Left ventricle myocardium inferior (tissue), 1 donor: ENCODE data around the gene ASPG. TPM values are rescaled to one million over a fixed set of nuclear protein-coding genes. Genes with fewer than 3 reads are reported as not detected.

ENCODE experiments used
- DNase-seq: peaks from one replicate; pipeline ENCODE4 v3.0.0-alpha.2; 2020
- H3K27ac ChIP-seq: fragments of 200-600 bp; replicated peaks from 2 replicates; pipeline ENCODE4 v1.8.0; 2021
- H3K27me3 ChIP-seq: fragments of 200-600 bp; 2 replicates; pipeline ENCODE4 v1.8.0; 2021; ENCODE audit warnings: low read depth
- H3K36me3 ChIP-seq: fragments of 200-600 bp; 2 replicates; pipeline ENCODE4 v1.8.0; 2021
- H3K4me1 ChIP-seq: fragments of 200-600 bp; 2 replicates; pipeline ENCODE4 v1.8.0; 2021
- H3K4me3 ChIP-seq: fragments of 200-600 bp; 2 replicates; pipeline ENCODE4 v1.8.0; 2021; ENCODE audit warnings: mild to moderate bottlenecking, moderate library complexity
- H3K9me3 ChIP-seq: fragments of 200-600 bp; replicated peaks from 2 replicates; pipeline ENCODE4 v1.8.0; 2021
- CTCF ChIP-seq: fragments of 200-600 bp; IDR thresholded peaks from 2 replicates; pipeline ENCODE4 v1.8.0; 2021; ENCODE audit warnings: antibody characterized with exemption, mild to moderate bottlenecking, borderline replicate concordance
- intact Hi-C: fragments of 100-400 bp; cut with micrococcal nuclease; formaldehyde crosslinking; loops from one replicate; pipeline ENCODE4 v1.11.0; 2022
- total RNA-seq: library from RNA; stranded (reverse); fragmentation: NEBNext Ultra II Directional; extraction: Animal tissue kit (Norgen Biotek cat#: 25700); gene quantifications from one replicate; pipeline ENCODE4 v1.2.1, GENCODE V29; 2021
- donor health status: DM: no; HTN: yes; CAD: no; lungs with severe emphysema.

Gene ASPG
- total RNA-seq, 1 donor from 2014 or later: 27.1 TPM

GRCh38 chr14:104132981-104133380, 47.5 kb downstream of the ASPG start:
- peak; percentile 11 for DNase-seq
- intact Hi-C loops: no loop called here

GRCh38 chr14:104133496-104133895, 48.0 kb downstream of the ASPG start:
- Histone ChIP-seq H3K4me1 (peaks cover 40% of the 10 kb centered on the region), H3K4me3 (no peak overlapping the region), H3K9me3 (peaks cover 11% of the 10 kb centered on the region), H3K36me3 (no peaks in the 10 kb centered on the region), H3K27ac (no peak overlapping the region), H3K27me3 (peaks cover 67% of the 10 kb centered on the region)
- intact Hi-C loops: no loop called here
- no peak for DNase-seq
- no peak for TF ChIP-seq CTCF

More at GRCh38 chr14:104132981-104133380, 47.5 kb downstream of the ASPG start:
- Histone ChIP-seq H3K4me3 (no peak overlapping the region), H3K36me3 (no peaks in the 10 kb centered on the region), H3K27ac (no peak overlapping the region), H3K27me3 (peaks cover 61% of the 10 kb centered on the region), H3K9me3 (peaks cover 11% of the 10 kb centered on the region), H3K4me1 (peaks cover 35% of the 10 kb centered on the region)
- TF ChIP-seq CTCF: no peak

- peaks cover 48% of the 10 kb centered on the region for H3K4me1 ChIP-seq
- H3K9me3 ChIP-seq: peaks cover 10% of the 10 kb centered on the region
- H3K27me3 ChIP-seq: peaks cover 75% of the 10 kb centered on the region
- DNase-seq: peak; percentile 11
- H3K27ac ChIP-seq: no peak overlapping the region
- no peak overlapping the region for H3K4me3 ChIP-seq
- H3K36me3 ChIP-seq: no peaks in the 10 kb centered on the region
- TF ChIP-seq CTCF: no peak
- intact Hi-C loops: no loop called here
Measured at GRCh38 chr14:104134061-104134965, 48.8 kb downstream of the ASPG start.

GRCh38 chr14:104135121-104135903, 49.8 kb downstream of the ASPG start:
- Histone ChIP-seq H3K36me3 (no peaks in the 10 kb centered on the region), H3K4me1 (peaks cover 58% of the 10 kb centered on the region), H3K27ac (no peak overlapping the region), H3K9me3 (no peaks in the 10 kb centered on the region), H3K4me3 (peak overlapping the region; percentile 45), H3K27me3 (peaks cover 82% of the 10 kb centered on the region)
- intact Hi-C loops: no loop called here
- TF ChIP-seq CTCF: peak; percentile 42
- peak; percentile 15 for DNase-seq

GRCh38 chr14:104135904-104136471, 50.5 kb downstream of the ASPG start:
- Histone ChIP-seq H3K9me3 (no peaks in the 10 kb centered on the region), H3K27me3 (peaks cover 82% of the 10 kb centered on the region), H3K4me3 (peak overlapping the region; percentile 77), H3K4me1 (peaks cover 65% of the 10 kb centered on the region), H3K36me3 (no peaks in the 10 kb centered on the region), H3K27ac (no peak overlapping the region)
- TF ChIP-seq CTCF: peak; percentile 10
- peak; percentile 17 for DNase-seq
- intact Hi-C loops: no loop called here
